Pancreas (tissue), 10 donors: Measurements from ENCODE around the gene ZNF746. TPM values are rescaled to one million over a fixed set of nuclear protein-coding genes. Genes with fewer than 3 reads are reported as not detected.
A peak's percentile ranks its signal among the peaks of the same experiment; 100 is the strongest.

ENCODE experiments used
- ATAC-seq, 4 donors: fragments of 200-7000 bp; cut with Tn5 transposase; one replicate each; pipeline versions ENCODE4 v1.8.0 to v1.9.1; 2020; ENCODE audit warnings: mild to moderate bottlenecking in 4 of 4, moderate library complexity in 4 of 4
- DNase-seq, 6 donors: peaks; one replicate each; pipeline ENCODE4 v3.0.0-alpha.2; 2020
- FAIRE-seq: peaks from 2 replicates; lab custom pipeline; 2012; peaks lifted over from hg19 to GRCh38; lab: Jason Lieb, UNC
- H3K27ac ChIP-seq, 4 donors: fragments of 200-600 bp; sonication (generic); 1 replicate in 3 of 4; 2 replicates in 1 of 4; pipeline versions ENCODE4 v1.5.0 to v1.8.0; 2020
- H3K27me3 ChIP-seq, 4 donors: fragments of 200-600 bp; one replicate each; pipeline ENCODE4 v1.8.0; 2021
- H3K36me3 ChIP-seq, 3 donors: fragments of 200-600 bp; sonication (generic) in 1 of 3; one replicate each; pipeline versions ENCODE4 v1.5.0 to v1.8.0; 2020 to 2021
- H3K4me1 ChIP-seq, 3 donors: fragments of 200-600 bp; one replicate each; pipeline ENCODE4 v1.8.0; 2021
- H3K4me3 ChIP-seq, 4 donors: fragments of 200-600 bp; sonication (generic) in 2 of 4; one replicate each; pipeline versions ENCODE4 v1.5.0 to v1.8.0; 2020 to 2021
- H3K9me3 ChIP-seq, 4 donors: fragments of 200-600 bp; one replicate each; pipeline ENCODE4 v1.8.0; 2021
- WGBS, 2 donors: extraction: QIAGEN DNeasy Blood & Tissue Kit; methylation state at CpG; one replicate each; pipeline ENCODE4 v1.1.7; 2013; 5-methylcytosine and 5-hydroxymethylcytosine counted together
- intact Hi-C, 3 donors: fragments of 100-400 bp; cut with DNase I; formaldehyde crosslinking; loops; one replicate each; pipeline versions ENCODE4 v1.11.1 to v1.14.2; 2022
- polyA plus RNA-seq, 2 donors: library from polyadenylated mRNA; stranded (reverse); fragments of 200-250 nt; gene quantifications; one replicate each; pipeline ENCODE4 v1.2.3, GENCODE V29; 2013
- total RNA-seq, 6 donors: library from RNA; stranded (reverse); fragmentation: NEBNext Ultra II Directional in 4 of 6; extraction: Animal tissue kit (Norgen Biotek cat#: 25700) in 4 of 6; gene quantifications; one replicate each; pipeline versions ENCODE4 v1.2.1 to v1.2.4, GENCODE V29; 2021 to 2023
- TF ChIP-seq, protein P1 (sequence below), 4 donors: fragments of 200-600 bp; sonication (generic) in 3 of 4; IDR thresholded peaks; one replicate each; pipeline versions ENCODE4 v1.5.0 to v1.8.0; 2021; ENCODE audit warnings: antibody characterized with exemption in 4 of 4
- donor health status: healthy with polysubstance abuse.
- donor health status: DM: no; HTN: no; CAD: no; lungs with moderate emphysema.
- donor health status: DM: no; HTN: no; CAD: no.
- donor health status: control.
- donor health status: control.
- donor health status: Bipolar disorder and iron deficiency.
- donor health status: DM: yes; HTN: yes; CAD: no.
- donor health status: DM: no; HTN: no; CAD: no.
- donor health status: DM: no; HTN: no; CAD: no.
- donor health status: DM: yes; HTN: yes; CAD: no.

The ZNF746 gene
- total RNA-seq (10 to 100 TPM in 1 of 6 donors, 1 to 10 TPM in 5; 6.3 to 10.9 (median 6.4) TPM), polyA plus RNA-seq (1 to 10 TPM; 9.5 to 9.8 TPM)

- Histone ChIP-seq H3K4me1 (peaks cover 0 to 15% (median 0%) of the 10 kb centered on the region in 3 donors), H3K4me3 (peak within 1 kb of the TSS; percentile 48 to 80 (median 70)), H3K9me3 (no peaks in the 10 kb centered on the region), H3K36me3 (peaks cover 0 to 14% (median 12%) of the 10 kb centered on the region in 3 donors), H3K27ac (peak within 1 kb of the TSS; percentile 31 to 74 (median 70)), H3K27me3 (no peaks in the 10 kb centered on the region)
- ATAC-seq (peak; percentile 95 to 97 (median 96)), FAIRE-seq (no peak), DNase-seq (peak; percentile 79 to 95 (median 86))
- 0% methylated on average over 73 to 109 of the region's 109 CpGs for WGBS, 2 donors
- TF ChIP-seq, protein P1, sequence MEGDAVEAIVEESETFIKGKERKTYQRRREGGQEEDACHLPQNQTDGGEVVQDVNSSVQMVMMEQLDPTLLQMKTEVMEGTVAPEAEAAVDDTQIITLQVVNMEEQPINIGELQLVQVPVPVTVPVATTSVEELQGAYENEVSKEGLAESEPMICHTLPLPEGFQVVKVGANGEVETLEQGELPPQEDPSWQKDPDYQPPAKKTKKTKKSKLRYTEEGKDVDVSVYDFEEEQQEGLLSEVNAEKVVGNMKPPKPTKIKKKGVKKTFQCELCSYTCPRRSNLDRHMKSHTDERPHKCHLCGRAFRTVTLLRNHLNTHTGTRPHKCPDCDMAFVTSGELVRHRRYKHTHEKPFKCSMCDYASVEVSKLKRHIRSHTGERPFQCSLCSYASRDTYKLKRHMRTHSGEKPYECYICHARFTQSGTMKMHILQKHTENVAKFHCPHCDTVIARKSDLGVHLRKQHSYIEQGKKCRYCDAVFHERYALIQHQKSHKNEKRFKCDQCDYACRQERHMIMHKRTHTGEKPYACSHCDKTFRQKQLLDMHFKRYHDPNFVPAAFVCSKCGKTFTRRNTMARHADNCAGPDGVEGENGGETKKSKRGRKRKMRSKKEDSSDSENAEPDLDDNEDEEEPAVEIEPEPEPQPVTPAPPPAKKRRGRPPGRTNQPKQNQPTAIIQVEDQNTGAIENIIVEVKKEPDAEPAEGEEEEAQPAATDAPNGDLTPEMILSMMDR (IDR thresholded peaks at IDR 0.05) = peak; percentile 16 to 42 (median 34)
- intact Hi-C loops = no loop called here
Observed at GRCh38 chr7:149497467-149498261, at the start of gene ZNF746. ZNF746 (minus strand) TSS chr7:149497809; CDS start chr7:149497536, 273 bp downstream.

GRCh38 chr7:149547126-149547525, 49.5 kb upstream of the ZNF746 start:
- FAIRE-seq (no peak), DNase-seq (no peak), ATAC-seq (no peak)
- intact Hi-C loops = no loop called here
- 95 to 100% methylated on average over 3 of the region's 3 CpGs for WGBS, 2 donors
- TF ChIP-seq, protein P1 (IDR thresholded peaks at IDR 0.05) = no peak
- no peak overlapping the region for H3K4me3 ChIP-seq
- H3K36me3 ChIP-seq = peaks cover 8 to 50% (median 15%) of the 10 kb centered on the region in 3 donors
- H3K9me3 ChIP-seq = no peaks in the 10 kb centered on the region
- no peaks in the 10 kb centered on the region for H3K4me1 ChIP-seq
- no peaks in the 10 kb centered on the region for H3K27me3 ChIP-seq
- no peak overlapping the region for H3K27ac ChIP-seq

DNA sequence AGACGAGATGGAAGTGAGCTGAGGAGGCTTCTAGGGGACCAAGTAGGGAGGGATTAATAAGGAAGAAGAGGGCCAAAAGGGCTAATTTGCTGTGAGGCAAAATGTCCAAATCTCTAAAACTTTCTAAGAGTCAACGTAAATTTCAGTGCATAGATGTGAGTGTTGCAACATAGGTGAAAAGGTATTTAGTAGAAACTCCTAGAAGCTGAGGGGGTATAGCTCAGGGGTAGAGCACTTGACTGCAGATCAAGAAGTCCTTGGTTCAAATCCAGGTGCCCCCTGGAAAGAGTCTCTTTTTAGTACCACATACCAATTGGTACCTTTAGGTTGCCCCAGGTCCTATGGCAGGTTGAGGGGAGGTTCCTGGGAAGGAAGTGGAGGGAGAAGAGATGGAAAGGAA, 48.7 kb upstream of the ZNF746 start:
- Histone ChIP-seq H3K27ac (no peak overlapping the region), H3K4me1 (no peaks in the 10 kb centered on the region), H3K9me3 (peaks cover 0 to 4% (median 0%) of the 10 kb centered on the region in 4 donors), H3K36me3 (peaks cover 8 to 42% (median 15%) of the 10 kb centered on the region in 3 donors), H3K4me3 (no peak overlapping the region), H3K27me3 (no peaks in the 10 kb centered on the region)
- FAIRE-seq (no peak), ATAC-seq (no peak), DNase-seq (no peak)
- intact Hi-C loops = no loop called here
- WGBS, 2 donors = 96 to 100% methylated on average over 2 of the region's 2 CpGs
- TF ChIP-seq, protein P1 (IDR thresholded peaks at IDR 0.05) = no peak

GRCh38 chr7:149544028-149544427, 46.4 kb upstream of the ZNF746 start:
- intact Hi-C loops = no loop called here
- no peak overlapping the region for H3K4me3 ChIP-seq
- FAIRE-seq (no peak), DNase-seq (no peak), ATAC-seq (no peak)
- H3K27ac ChIP-seq = no peak overlapping the region
- TF ChIP-seq, protein P1 (IDR thresholded peaks at IDR 0.05) = no peak
- no peaks in the 10 kb centered on the region for H3K4me1 ChIP-seq
- H3K9me3 ChIP-seq = peaks cover 0 to 4% (median 0%) of the 10 kb centered on the region in 4 donors
- 46 to 49% methylated on average over 3 of the region's 3 CpGs for WGBS, 2 donors
- no peaks in the 10 kb centered on the region for H3K27me3 ChIP-seq
- H3K36me3 ChIP-seq = peaks cover 3 to 21% (median 11%) of the 10 kb centered on the region in 3 donors

- DNase-seq (no peak), ATAC-seq (no peak), FAIRE-seq (no peak)
- H3K4me1 ChIP-seq = no peaks in the 10 kb centered on the region
- 86 to 91% methylated on average over 1 of the region's 1 CpG for WGBS, 2 donors
- H3K9me3 ChIP-seq = peaks cover 0 to 5% (median 0%) of the 10 kb centered on the region in 4 donors
- TF ChIP-seq, protein P1 (IDR thresholded peaks at IDR 0.05) = no peak
- H3K27ac ChIP-seq = no peak overlapping the region
- no peaks in the 10 kb centered on the region for H3K27me3 ChIP-seq
- H3K36me3 ChIP-seq = no peaks in the 10 kb centered on the region
- no peak overlapping the region for H3K4me3 ChIP-seq
- intact Hi-C loops = no loop called here
Observed at GRCh38 chr7:149532654-149533053, 35.0 kb upstream of the ZNF746 start.
